B cell (primary cell): ENCODE measurements around the gene APLN.

Source experiments
- CTCF ChIP-seq: fragments of 200-600 bp; IDR thresholded peaks from one replicate; pipeline ENCODE4 v1.8.0; 2022; ENCODE audit warnings: antibody characterized with exemption, mild to moderate bottlenecking
- EZH2 ChIP-seq: IDR thresholded peaks from 2 replicates; pipeline ENCODE4 v1.6.1; 2012; ENCODE audit warnings: borderline replicate concordance, low read depth, mild to moderate bottlenecking, moderate library complexity, low read length; ENCODE audit not compliant: insufficient read depth, poor library complexity, severe bottlenecking

- TF ChIP-seq CTCF (no peak), EZH2 (no peak)
These were observed 3.7 kb upstream of the APLN start for GRCh38 chrX:129658429-129658828.
